Endodermal cell (in vitro differentiated cells): ENCODE results near the gene PCTP. TPM values are rescaled to one million over a fixed set of nuclear protein-coding genes. Genes with fewer than 3 reads are reported as not detected.

Source experiments
- DNase-seq: peaks from one replicate; pipeline ENCODE4 v3.0.0-alpha.2; 2017
- H3K27ac ChIP-seq: 2 replicates; pipeline ENCODE4 v1.5.1; 2013; ENCODE audit warnings: mild to moderate bottlenecking, low read depth, low read length, moderate library complexity
- H3K27me3 ChIP-seq: 2 replicates; pipeline ENCODE4 v1.6.1; 2013; ENCODE audit warnings: mild to moderate bottlenecking, low read length, moderate library complexity; ENCODE audit not compliant: insufficient read depth, control insufficient read depth, poor library complexity, severe bottlenecking
- H3K36me3 ChIP-seq: 2 replicates; pipeline ENCODE4 v1.7.0; 2013; ENCODE audit warnings: mild to moderate bottlenecking, low read length, moderate library complexity; ENCODE audit not compliant: control insufficient read depth, insufficient read depth
- H3K4me1 ChIP-seq: one replicate; pipeline ENCODE4 v1.7.0; 2013; ENCODE audit warnings: low read length; ENCODE audit not compliant: control insufficient read depth, insufficient read depth
- H3K4me3 ChIP-seq: 2 replicates; pipeline ENCODE4 v1.5.1; 2013; ENCODE audit warnings: mild to moderate bottlenecking, low read length, moderate library complexity
- H3K9ac ChIP-seq: 2 replicates; pipeline ENCODE4 v1.6.1; 2013; ENCODE audit warnings: mild to moderate bottlenecking, low read length, moderate library complexity; ENCODE audit not compliant: poor library complexity, severe bottlenecking; ENCODE audit errors: extremely low read depth
- H3K9me3 ChIP-seq: 2 replicates; pipeline ENCODE4 v1.6.1; 2013; ENCODE audit warnings: mild to moderate bottlenecking, low read length, moderate library complexity; ENCODE audit not compliant: control insufficient read depth
- H3K27ac Mint-ChIP-seq: 2 replicates; pipeline ENCODE4 v1.8.0; 2020; ENCODE audit warnings: mixed read lengths
- H3K27me3 Mint-ChIP-seq: 2 replicates; pipeline ENCODE4 v1.8.0; 2021; ENCODE audit warnings: mild to moderate bottlenecking, mixed read lengths; ENCODE audit not compliant: insufficient read depth
- H3K36me3 Mint-ChIP-seq: 2 replicates; pipeline ENCODE4 v1.8.0; 2020; ENCODE audit warnings: low read depth, mixed read lengths
- H3K4me1 Mint-ChIP-seq: 2 replicates; pipeline ENCODE4 v1.8.0; 2020; ENCODE audit warnings: mixed read lengths
- H3K4me3 Mint-ChIP-seq: 2 replicates; pipeline ENCODE4 v1.8.0; 2020; ENCODE audit warnings: mild to moderate bottlenecking, moderate library complexity, mixed read lengths
- H3K9me3 Mint-ChIP-seq: 2 replicates; pipeline ENCODE4 v1.8.0; 2020; ENCODE audit warnings: mild to moderate bottlenecking, mixed read lengths
- WGBS, 2 experiments: methylation state at CpG; one replicate each; pipeline versions ENCODE4 v1.1.5 to v1.1.7; 2013; ENCODE audit warnings: missing lambda C conversion rate in 2 of 2, mixed read lengths in 1 of 2; ENCODE audit not compliant: insufficient coverage in 1 of 2, insufficient read length in 1 of 2; 5-methylcytosine and 5-hydroxymethylcytosine counted together
- total RNA-seq, 2 donors: library from RNA; stranded (reverse); fragmentation: NEBNext Ultra II Directional in 1 of 2; extraction: Animal tissue kit (Norgen Biotek cat#: 25700) in 1 of 2; gene quantifications; 2 replicates in 1 of 2; 3 replicates in 1 of 2; pipeline ENCODE4 v1.2.1, GENCODE V29; 2021
- TF ChIP-seq, protein P1 (sequence below): fragments of 200-600 bp; sonication (generic); conservative IDR thresholded peaks from 2 replicates; pipeline ENCODE4 v1.5.0; 2021; ENCODE audit warnings: antibody characterized with exemption, mild to moderate bottlenecking

PCTP gene
- total RNA-seq, 2 donors from 2014 or later: 29.0 to 47.2 TPM

DNA sequence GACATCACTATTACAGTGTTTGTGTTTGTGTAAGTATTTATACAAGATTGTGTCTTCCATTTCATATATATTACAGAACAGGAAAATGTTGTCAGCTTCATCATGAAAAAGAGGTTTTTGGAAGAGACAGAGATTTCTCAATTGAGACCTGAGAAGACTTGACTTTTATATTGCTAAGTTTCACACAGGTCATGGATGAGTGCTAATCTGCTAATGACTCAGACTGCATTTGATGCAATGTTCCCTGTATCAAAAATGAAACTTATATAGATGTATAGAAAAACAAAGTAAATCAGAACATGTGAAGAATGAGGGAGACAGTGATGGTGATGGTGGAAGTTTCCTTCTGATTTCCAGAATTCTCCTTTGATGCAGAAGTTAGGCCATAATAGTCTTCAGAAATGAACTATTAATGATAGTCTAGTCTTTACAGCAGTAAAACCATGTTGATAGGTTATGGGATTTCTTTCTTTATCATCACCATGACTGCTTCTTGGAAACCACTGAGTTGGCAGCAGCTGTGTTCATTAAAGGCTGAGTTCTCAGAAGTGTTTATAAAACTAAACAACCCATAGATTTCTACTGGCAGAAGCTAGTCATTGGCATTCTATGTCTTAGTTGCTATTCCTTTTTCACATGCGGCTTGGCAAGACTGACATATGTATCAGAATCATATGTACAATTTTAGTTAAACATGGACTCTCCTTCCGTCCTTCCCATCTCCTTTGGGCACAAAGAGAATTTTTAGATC is 56.1 kb downstream of the PCTP start:
- H3K9ac ChIP-seq: no peak overlapping the region
- 93 to 100% methylated on average over 1 to 2 of the region's 2 CpGs for WGBS, 2 experiments
- H3K27ac ChIP-seq: no peak overlapping the region
- DNase-seq: no peak
- no peaks in the 10 kb centered on the region for H3K27me3 ChIP-seq
- H3K9me3 ChIP-seq: peaks cover 16% of the 10 kb centered on the region
- Mint-ChIP-seq H3K36me3 (no peaks in the 10 kb centered on the region), H3K4me3 (no peak overlapping the region), H3K9me3 (peaks cover 19% of the 10 kb centered on the region), H3K4me1 (no peaks in the 10 kb centered on the region), H3K27me3 (peaks cover 2% of the 10 kb centered on the region), H3K27ac (no peak overlapping the region)
- no peak overlapping the region for H3K4me3 ChIP-seq
- H3K36me3 ChIP-seq: no peaks in the 10 kb centered on the region
- H3K4me1 ChIP-seq: no peaks in the 10 kb centered on the region
- TF ChIP-seq, protein P1, sequence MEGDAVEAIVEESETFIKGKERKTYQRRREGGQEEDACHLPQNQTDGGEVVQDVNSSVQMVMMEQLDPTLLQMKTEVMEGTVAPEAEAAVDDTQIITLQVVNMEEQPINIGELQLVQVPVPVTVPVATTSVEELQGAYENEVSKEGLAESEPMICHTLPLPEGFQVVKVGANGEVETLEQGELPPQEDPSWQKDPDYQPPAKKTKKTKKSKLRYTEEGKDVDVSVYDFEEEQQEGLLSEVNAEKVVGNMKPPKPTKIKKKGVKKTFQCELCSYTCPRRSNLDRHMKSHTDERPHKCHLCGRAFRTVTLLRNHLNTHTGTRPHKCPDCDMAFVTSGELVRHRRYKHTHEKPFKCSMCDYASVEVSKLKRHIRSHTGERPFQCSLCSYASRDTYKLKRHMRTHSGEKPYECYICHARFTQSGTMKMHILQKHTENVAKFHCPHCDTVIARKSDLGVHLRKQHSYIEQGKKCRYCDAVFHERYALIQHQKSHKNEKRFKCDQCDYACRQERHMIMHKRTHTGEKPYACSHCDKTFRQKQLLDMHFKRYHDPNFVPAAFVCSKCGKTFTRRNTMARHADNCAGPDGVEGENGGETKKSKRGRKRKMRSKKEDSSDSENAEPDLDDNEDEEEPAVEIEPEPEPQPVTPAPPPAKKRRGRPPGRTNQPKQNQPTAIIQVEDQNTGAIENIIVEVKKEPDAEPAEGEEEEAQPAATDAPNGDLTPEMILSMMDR: no peak

DNA sequence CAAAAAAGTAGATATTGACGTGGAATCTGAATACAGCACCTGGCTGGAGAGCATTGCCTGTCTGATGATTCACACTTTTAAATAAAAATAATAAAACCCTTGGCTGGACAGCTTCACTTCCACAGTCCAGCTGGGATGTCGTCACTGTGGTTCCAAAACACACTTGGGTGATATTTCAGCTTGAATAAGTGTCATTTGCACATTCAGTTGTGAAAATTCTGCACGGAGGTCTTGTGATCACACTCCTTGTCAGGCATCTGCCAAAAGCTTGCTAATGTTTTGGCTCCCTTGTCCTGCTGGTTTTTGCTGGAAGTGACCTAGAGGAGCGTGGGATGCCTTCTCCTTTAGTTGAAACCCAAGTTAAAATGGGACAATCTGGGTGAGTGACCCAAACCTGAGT is 60.7 kb downstream of the PCTP start:
- H3K4me3 Mint-ChIP-seq: no peak overlapping the region
- H3K27ac ChIP-seq: no peak overlapping the region
- no peak for DNase-seq
- peaks cover 5% of the 10 kb centered on the region for H3K4me1 Mint-ChIP-seq
- H3K36me3 Mint-ChIP-seq: no peaks in the 10 kb centered on the region
- TF ChIP-seq, protein P1: no peak
- no peaks in the 10 kb centered on the region for H3K9me3 ChIP-seq
- H3K4me1 ChIP-seq: peaks cover 4% of the 10 kb centered on the region
- H3K36me3 ChIP-seq: no peaks in the 10 kb centered on the region
- H3K4me3 ChIP-seq: no peak overlapping the region
- no peak overlapping the region for H3K27ac Mint-ChIP-seq
- no peaks in the 10 kb centered on the region for H3K27me3 ChIP-seq
- H3K27me3 Mint-ChIP-seq: no peaks in the 10 kb centered on the region
- no peaks in the 10 kb centered on the region for H3K9me3 Mint-ChIP-seq
- 95 to 100% methylated on average over 3 to 4 of the region's 4 CpGs for WGBS, 2 experiments
- H3K9ac ChIP-seq: no peak overlapping the region

DNA sequence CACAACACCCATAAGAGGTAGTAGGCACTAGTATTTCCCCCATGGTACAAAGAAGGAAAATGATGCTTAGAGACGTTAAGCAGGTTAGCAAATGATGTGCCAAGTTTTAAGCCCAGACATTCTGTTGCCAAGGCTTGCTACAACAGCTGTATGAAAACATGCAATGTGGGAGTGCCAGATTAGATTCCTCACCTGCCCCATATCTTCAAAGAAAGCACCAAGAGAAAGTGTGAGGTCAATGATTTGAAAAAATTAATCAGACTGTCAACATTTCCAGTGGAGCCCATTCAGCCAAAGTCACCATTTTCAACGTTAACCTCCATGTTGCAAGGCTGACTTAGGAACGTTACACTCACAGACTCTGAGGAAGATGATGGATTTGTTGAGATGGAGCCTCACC is 61.5 kb downstream of the PCTP start:
- H3K27me3 ChIP-seq: no peaks in the 10 kb centered on the region
- H3K27me3 Mint-ChIP-seq: no peaks in the 10 kb centered on the region
- WGBS, 2 experiments: 94 to 100% methylated on average over 1 to 3 of the region's 3 CpGs
- H3K4me1 ChIP-seq: peaks cover 4% of the 10 kb centered on the region
- H3K27ac ChIP-seq: no peak overlapping the region
- no peaks in the 10 kb centered on the region for H3K9me3 Mint-ChIP-seq
- H3K36me3 Mint-ChIP-seq: no peaks in the 10 kb centered on the region
- H3K36me3 ChIP-seq: no peaks in the 10 kb centered on the region
- no peak overlapping the region for H3K4me3 ChIP-seq
- H3K4me3 Mint-ChIP-seq: no peak overlapping the region
- TF ChIP-seq, protein P1: no peak
- H3K9ac ChIP-seq: no peak overlapping the region
- H3K27ac Mint-ChIP-seq: no peak overlapping the region
- peaks cover 5% of the 10 kb centered on the region for H3K4me1 Mint-ChIP-seq
- no peak for DNase-seq
- H3K9me3 ChIP-seq: no peaks in the 10 kb centered on the region
